Ishikawa (cell line): ENCODE results near the gene FUBP1.

Experiments
- CEBPB ChIP-seq: IDR thresholded peaks from 2 replicates; pipeline ENCODE4 v1.6.1; 2012
- CREB1 ChIP-seq: IDR thresholded peaks from 2 replicates; pipeline ENCODE4 v1.6.1; 2012; ENCODE audit warnings: low read depth
- EGR1 ChIP-seq: IDR thresholded peaks from 2 replicates; pipeline ENCODE4 v1.6.1; 2012
- EP300 ChIP-seq: IDR thresholded peaks from 2 replicates; pipeline ENCODE4 v1.6.1; 2012; ENCODE audit warnings: borderline replicate concordance
- FOXM1 ChIP-seq: IDR thresholded peaks from 2 replicates; pipeline ENCODE4 v1.6.1; 2012; ENCODE audit warnings: low read depth, borderline replicate concordance
- NFIC ChIP-seq: IDR thresholded peaks from 2 replicates; pipeline ENCODE4 v1.6.1; 2012
- RAD21 ChIP-seq: IDR thresholded peaks from 2 replicates; pipeline ENCODE4 v1.6.1; 2012; ENCODE audit warnings: low read depth
- TAF1 ChIP-seq: IDR thresholded peaks from 2 replicates; pipeline ENCODE4 v1.6.1; 2012; ENCODE audit warnings: low read depth, mild to moderate bottlenecking
- TCF12 ChIP-seq: IDR thresholded peaks from 2 replicates; pipeline ENCODE4 v1.6.1; 2012; ENCODE audit warnings: low read depth
- TEAD4 ChIP-seq: IDR thresholded peaks from 2 replicates; pipeline ENCODE4 v1.6.1; 2012
- YY1 ChIP-seq: IDR thresholded peaks from 2 replicates; pipeline ENCODE4 v1.6.1; 2012; ENCODE audit warnings: low read depth
- ZBTB7A ChIP-seq: IDR thresholded peaks from 2 replicates; pipeline ENCODE4 v1.6.1; 2012; ENCODE audit warnings: low read depth
- TF ChIP-seq, protein P1 (sequence below): IDR thresholded peaks from 2 replicates; pipeline ENCODE4 v1.6.1; 2012
- TF ChIP-seq, protein P2 (sequence below): IDR thresholded peaks from 2 replicates; pipeline ENCODE4 v1.6.1; 2012
- TF ChIP-seq, protein P3 (sequence below): IDR thresholded peaks from 2 replicates; pipeline ENCODE4 v1.6.1; 2012; ENCODE audit warnings: low read depth, mild to moderate bottlenecking

The FUBP1 gene

DNA sequence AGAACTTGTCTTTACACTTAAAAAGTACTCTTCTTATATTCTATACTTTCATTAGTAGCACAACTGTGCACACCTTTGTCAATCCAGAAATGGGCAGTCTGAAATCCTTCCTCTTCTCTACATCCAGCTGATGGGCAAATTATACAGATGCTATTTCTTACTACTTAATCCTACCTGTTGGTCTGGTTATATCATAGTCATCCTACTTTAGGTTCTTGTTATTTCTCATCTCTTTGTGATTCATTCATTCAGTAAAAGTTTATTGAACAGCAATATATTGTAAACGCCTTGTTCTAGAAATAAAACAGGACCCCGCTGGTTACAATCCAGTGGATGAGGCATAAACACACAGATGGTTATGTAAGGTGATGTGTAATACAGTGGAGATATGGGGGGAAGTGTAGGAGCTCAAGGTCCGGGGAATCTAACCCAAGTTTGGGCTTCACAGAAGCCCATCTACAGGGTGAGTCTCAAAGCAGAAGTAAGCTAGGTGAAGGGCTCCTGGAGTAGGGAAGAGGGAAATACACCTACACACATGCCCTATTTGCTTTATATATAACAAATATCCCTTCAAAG is 11.8 kb upstream of the FUBP1 start:
- TF ChIP-seq, protein P1, sequence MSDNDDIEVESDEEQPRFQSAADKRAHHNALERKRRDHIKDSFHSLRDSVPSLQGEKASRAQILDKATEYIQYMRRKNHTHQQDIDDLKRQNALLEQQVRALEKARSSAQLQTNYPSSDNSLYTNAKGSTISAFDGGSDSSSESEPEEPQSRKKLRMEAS: no peak
- TF ChIP-seq TEAD4 (no peak), ZBTB7A (no peak), TCF12 (no peak), YY1 (no peak), EGR1 (no peak), CEBPB (no peak)
- TF ChIP-seq, protein P2, sequence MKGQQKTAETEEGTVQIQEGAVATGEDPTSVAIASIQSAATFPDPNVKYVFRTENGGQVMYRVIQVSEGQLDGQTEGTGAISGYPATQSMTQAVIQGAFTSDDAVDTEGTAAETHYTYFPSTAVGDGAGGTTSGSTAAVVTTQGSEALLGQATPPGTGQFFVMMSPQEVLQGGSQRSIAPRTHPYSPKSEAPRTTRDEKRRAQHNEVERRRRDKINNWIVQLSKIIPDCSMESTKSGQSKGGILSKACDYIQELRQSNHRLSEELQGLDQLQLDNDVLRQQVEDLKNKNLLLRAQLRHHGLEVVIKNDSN: no peak
- TF ChIP-seq, protein P3, sequence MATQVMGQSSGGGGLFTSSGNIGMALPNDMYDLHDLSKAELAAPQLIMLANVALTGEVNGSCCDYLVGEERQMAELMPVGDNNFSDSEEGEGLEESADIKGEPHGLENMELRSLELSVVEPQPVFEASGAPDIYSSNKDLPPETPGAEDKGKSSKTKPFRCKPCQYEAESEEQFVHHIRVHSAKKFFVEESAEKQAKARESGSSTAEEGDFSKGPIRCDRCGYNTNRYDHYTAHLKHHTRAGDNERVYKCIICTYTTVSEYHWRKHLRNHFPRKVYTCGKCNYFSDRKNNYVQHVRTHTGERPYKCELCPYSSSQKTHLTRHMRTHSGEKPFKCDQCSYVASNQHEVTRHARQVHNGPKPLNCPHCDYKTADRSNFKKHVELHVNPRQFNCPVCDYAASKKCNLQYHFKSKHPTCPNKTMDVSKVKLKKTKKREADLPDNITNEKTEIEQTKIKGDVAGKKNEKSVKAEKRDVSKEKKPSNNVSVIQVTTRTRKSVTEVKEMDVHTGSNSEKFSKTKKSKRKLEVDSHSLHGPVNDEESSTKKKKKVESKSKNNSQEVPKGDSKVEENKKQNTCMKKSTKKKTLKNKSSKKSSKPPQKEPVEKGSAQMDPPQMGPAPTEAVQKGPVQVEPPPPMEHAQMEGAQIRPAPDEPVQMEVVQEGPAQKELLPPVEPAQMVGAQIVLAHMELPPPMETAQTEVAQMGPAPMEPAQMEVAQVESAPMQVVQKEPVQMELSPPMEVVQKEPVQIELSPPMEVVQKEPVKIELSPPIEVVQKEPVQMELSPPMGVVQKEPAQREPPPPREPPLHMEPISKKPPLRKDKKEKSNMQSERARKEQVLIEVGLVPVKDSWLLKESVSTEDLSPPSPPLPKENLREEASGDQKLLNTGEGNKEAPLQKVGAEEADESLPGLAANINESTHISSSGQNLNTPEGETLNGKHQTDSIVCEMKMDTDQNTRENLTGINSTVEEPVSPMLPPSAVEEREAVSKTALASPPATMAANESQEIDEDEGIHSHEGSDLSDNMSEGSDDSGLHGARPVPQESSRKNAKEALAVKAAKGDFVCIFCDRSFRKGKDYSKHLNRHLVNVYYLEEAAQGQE: no peak

DNA sequence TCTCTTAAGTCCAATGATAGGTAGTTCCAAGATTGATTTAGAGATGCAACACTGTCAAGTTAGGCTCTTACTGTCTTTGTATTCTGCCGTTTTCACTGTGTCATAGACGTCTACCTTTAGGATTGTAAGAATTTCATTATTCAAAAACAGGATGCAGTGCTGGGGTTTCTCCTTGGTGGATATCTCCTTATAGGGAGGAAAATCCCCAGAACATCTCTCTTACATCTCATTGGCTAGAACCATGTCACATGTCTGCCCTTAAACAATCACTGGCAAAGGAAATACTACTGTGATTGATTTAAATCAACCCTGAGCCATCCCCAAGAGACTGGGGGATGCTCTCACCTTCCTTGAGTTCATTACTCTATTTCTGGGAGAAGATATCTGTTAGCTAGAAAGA is 10.9 kb upstream of the FUBP1 start:
- no peak for TF ChIP-seq NFIC
- no peak for TF ChIP-seq TEAD4
- no peak for TF ChIP-seq EGR1
- no peak for TF ChIP-seq ZBTB7A
- no peak for TF ChIP-seq RAD21
- TF ChIP-seq, protein P2: no peak
- TF ChIP-seq, protein P3: no peak
- no peak for TF ChIP-seq EP300
- TF ChIP-seq CREB1: no peak
- TF ChIP-seq, protein P1: no peak

DNA sequence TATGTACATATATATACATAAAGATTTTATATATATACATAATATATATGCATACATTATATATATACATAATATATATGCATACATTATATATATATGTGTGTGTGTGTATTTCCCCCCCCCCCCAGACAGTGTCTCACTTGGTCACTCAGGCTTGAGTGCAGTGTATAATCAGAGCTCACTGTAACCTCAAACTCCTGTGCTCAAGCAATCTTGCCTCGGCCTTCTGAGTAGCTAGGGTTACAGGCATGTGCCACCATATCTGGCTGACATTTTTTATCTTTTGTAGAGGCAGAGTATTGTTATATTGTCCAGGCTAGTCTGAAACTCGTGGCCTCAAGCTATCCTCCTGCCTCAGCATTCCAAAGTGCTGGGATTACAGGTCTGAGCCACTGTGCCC is 9.0 kb upstream of the FUBP1 start:
- no peak for TF ChIP-seq TCF12
- no peak for TF ChIP-seq EP300
- no peak for TF ChIP-seq RAD21
- no peak for TF ChIP-seq NFIC
- TF ChIP-seq EGR1: no peak
- TF ChIP-seq TAF1: no peak
- no peak for TF ChIP-seq FOXM1
- TF ChIP-seq CREB1: no peak
- no peak for TF ChIP-seq TEAD4
- TF ChIP-seq, protein P1: no peak
- TF ChIP-seq CEBPB: no peak
- TF ChIP-seq ZBTB7A: no peak
- TF ChIP-seq, protein P3: no peak

DNA sequence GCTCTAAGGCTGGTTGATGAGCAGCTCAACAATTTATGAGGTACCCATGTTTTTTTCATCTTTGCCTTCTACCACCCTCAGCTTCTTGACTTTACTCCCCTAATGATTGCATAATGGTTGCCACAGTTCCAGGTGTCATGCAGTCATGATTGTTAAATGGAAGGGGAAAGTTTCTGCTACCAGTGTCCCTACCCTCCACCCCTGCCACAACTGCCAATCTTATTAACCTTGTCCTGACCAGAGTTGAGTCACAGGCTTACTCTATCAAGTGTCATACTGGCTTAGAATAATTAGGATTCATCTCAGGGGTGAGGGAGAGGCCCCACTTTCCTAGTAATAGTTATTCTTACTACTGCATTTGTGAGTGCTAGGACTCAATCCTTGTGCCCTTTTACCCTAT is 7.9 kb upstream of the FUBP1 start:
- TF ChIP-seq TCF12: no peak
- TF ChIP-seq, protein P3: no peak
- TF ChIP-seq EGR1: no peak
- TF ChIP-seq RAD21: no peak
- no peak for TF ChIP-seq TEAD4
- TF ChIP-seq CREB1: no peak
- TF ChIP-seq, protein P1: no peak
- TF ChIP-seq TAF1: no peak
- no peak for TF ChIP-seq NFIC
- TF ChIP-seq FOXM1: no peak
